CD14-positive monocyte (primary cell): Measurements from ENCODE around the gene RAVER1. TPM values are rescaled to one million over a fixed set of nuclear protein-coding genes. Genes with fewer than 3 reads are reported as not detected.
A peak's percentile ranks its signal among the peaks of the same experiment; 100 is the strongest.

Experiments
- DNase-seq, 3 donors: peaks; one replicate each; pipeline ENCODE4 v3.0.0-alpha.2; 2011 to 2022
- H2AFZ ChIP-seq: 2 replicates; pipeline ENCODE4 v1.6.0; 2012; ENCODE audit warnings: mild to moderate bottlenecking, low read depth, low read length, inconsistent platforms; ENCODE audit not compliant: insufficient read depth, poor library complexity, severe bottlenecking
- H3K27ac ChIP-seq, 2 donors: 1 replicate in 1 of 2; 2 replicates in 1 of 2; pipeline ENCODE4 v1.5.1; 2012 to 2013; ENCODE audit warnings: low read length in 2 of 2, control low read depth in 1 of 2, inconsistent platforms in 1 of 2, low read depth in 1 of 2, mild to moderate bottlenecking in 1 of 2
- H3K27me3 ChIP-seq, 2 donors: one replicate each; pipeline versions ENCODE4 v1.6.0 to v1.6.1; 2011 to 2013; ENCODE audit warnings: low read length in 2 of 2; ENCODE audit not compliant: control insufficient read depth in 2 of 2, insufficient read depth in 2 of 2
- H3K36me3 ChIP-seq, 2 donors: replicated peaks in 1 of 2; 1 replicate in 1 of 2; 2 replicates in 1 of 2; pipeline versions ENCODE4 v1.5.1 to v1.6.1; 2012 to 2013; ENCODE audit warnings: low read length in 2 of 2, control low read depth in 1 of 2, inconsistent platforms in 1 of 2, mild to moderate bottlenecking in 1 of 2; ENCODE audit not compliant: insufficient read depth in 2 of 2, control insufficient read depth in 1 of 2
- H3K4me1 ChIP-seq, 2 donors: 1 replicate in 1 of 2; 2 replicates in 1 of 2; pipeline versions ENCODE4 v1.5.1 to v1.6.1; 2012 to 2013; ENCODE audit warnings: low read length in 2 of 2, control low read depth in 1 of 2, inconsistent platforms in 1 of 2, mild to moderate bottlenecking in 1 of 2, moderate library complexity in 1 of 2; ENCODE audit not compliant: insufficient read depth in 2 of 2, control insufficient read depth in 1 of 2
- H3K4me2 ChIP-seq: replicated peaks from 2 replicates; pipeline ENCODE3; 2012; ENCODE audit warnings: low read length, moderate library complexity, mild to moderate bottlenecking; ENCODE audit not compliant: poor library complexity, severe bottlenecking; ENCODE audit errors: extremely low read depth
- H3K4me3 ChIP-seq, 3 experiments: fragments of 200-600 bp in 1 of 3; sonication (generic) in 1 of 3; replicated peaks in 1 of 3; 1 replicate in 2 of 3; 2 replicates in 1 of 3; pipeline ENCODE4 v1.5.1; 2011 to 2013; ENCODE audit warnings: low read length in 3 of 3, mild to moderate bottlenecking in 3 of 3, control low read depth in 2 of 3, low read depth in 2 of 3, inconsistent platforms in 1 of 3, moderate library complexity in 1 of 3
- H3K79me2 ChIP-seq: 2 replicates; pipeline ENCODE4 v1.6.0; 2012; ENCODE audit warnings: mild to moderate bottlenecking, control low read depth, inconsistent platforms, low read length, moderate library complexity; ENCODE audit not compliant: insufficient read depth
- H3K9ac ChIP-seq: 2 replicates; pipeline ENCODE4 v1.6.0; 2017; ENCODE audit warnings: low read length, mild to moderate bottlenecking; ENCODE audit not compliant: insufficient read depth, poor library complexity, severe bottlenecking
- H3K9me3 ChIP-seq, 2 donors: replicated peaks in 1 of 2; 1 replicate in 1 of 2; 2 replicates in 1 of 2; pipeline versions ENCODE4 v1.5.1 to v1.6.1; 2012 to 2013; ENCODE audit warnings: low read length in 2 of 2, control low read depth in 1 of 2; ENCODE audit not compliant: control insufficient read depth in 1 of 2, insufficient read depth in 1 of 2
- H4K20me1 ChIP-seq: 2 replicates; pipeline ENCODE4 v1.6.0; 2012; ENCODE audit warnings: mild to moderate bottlenecking, low read length, control low read depth, moderate library complexity; ENCODE audit not compliant: insufficient read depth
- H3K27ac Mint-ChIP-seq, 7 donors: one replicate each; pipeline ENCODE4 v1.8.0; 2020; ENCODE audit warnings: mild to moderate bottlenecking in 7 of 7, mixed read lengths in 7 of 7, moderate library complexity in 6 of 7, inconsistent platforms in 2 of 7
- H3K27me3 Mint-ChIP-seq, 3 donors: one replicate each; pipeline ENCODE4 v1.8.0; 2021 to 2022; ENCODE audit warnings: low read depth in 3 of 3, mild to moderate bottlenecking in 3 of 3, mixed read lengths in 3 of 3, moderate library complexity in 3 of 3, inconsistent platforms in 1 of 3
- H3K36me3 Mint-ChIP-seq, 2 donors: one replicate each; pipeline ENCODE4 v1.8.0; 2020; ENCODE audit warnings: mixed read lengths in 2 of 2, inconsistent platforms in 1 of 2, mild to moderate bottlenecking in 1 of 2
- H3K4me1 Mint-ChIP-seq: one replicate; pipeline ENCODE4 v1.8.0; 2020; ENCODE audit warnings: mild to moderate bottlenecking, mixed read lengths
- H3K4me3 Mint-ChIP-seq, 2 donors: one replicate each; pipeline ENCODE4 v1.8.0; 2020; ENCODE audit warnings: mild to moderate bottlenecking in 2 of 2, mixed read lengths in 2 of 2, moderate library complexity in 1 of 2
- H3K9me3 Mint-ChIP-seq, 7 donors: one replicate each; pipeline ENCODE4 v1.8.0; 2020 to 2022; ENCODE audit warnings: mixed read lengths in 7 of 7, mild to moderate bottlenecking in 6 of 7, moderate library complexity in 6 of 7, inconsistent platforms in 2 of 7
- CTCF ChIP-seq: fragments of 200-600 bp; IDR thresholded peaks from one replicate; pipeline ENCODE4 v1.8.0; 2022; ENCODE audit warnings: antibody characterized with exemption, mild to moderate bottlenecking
- WGBS: methylation state at CpG from one replicate; pipeline ENCODE4 v1.1.5; 2013; ENCODE audit warnings: missing lambda C conversion rate; ENCODE audit not compliant: insufficient coverage; 5-methylcytosine and 5-hydroxymethylcytosine counted together
- intact Hi-C, 2 donors: fragments of 100-400 bp; cut with micrococcal nuclease; formaldehyde crosslinking; loops; one replicate each; pipeline versions ENCODE4 v1.15.0 to v1.15.1; 2023
- polyA plus RNA-seq, 3 donors: library from polyadenylated mRNA; depleted of rRNA in 1 of 3; unstranded in 2 of 3; stranded (reverse) in 1 of 3; fragments of 300-500 nt in 2 of 3; fragments of >200 nt in 1 of 3; fragmentation: Illumina TruSeq in 2 of 3; gene quantifications; 1 replicate in 2 of 3; 2 replicates in 1 of 3; pipeline ENCODE4 v1.2.3, GENCODE V29; 2012 to 2021

Gene RAVER1
- polyA plus RNA-seq, 3 donors: 6.0 to 20.7 (median 9.0) TPM

- no peak for TF ChIP-seq CTCF
- H3K4me3 Mint-ChIP-seq: no peak overlapping the region
- intact Hi-C loops: no loop called here
- Histone ChIP-seq H3K27me3 (no peaks in the 10 kb centered on the region), H3K4me1 (no peaks in the 10 kb centered on the region), H3K27ac (no peak overlapping the region), H3K79me2 (peaks cover 9% of the 10 kb centered on the region), H2AFZ (no peak overlapping the region), H3K4me2 (no peak overlapping the region), H3K36me3 (peaks cover 83 to 91% of the 10 kb centered on the region in 2 donors), H3K4me3 (no peak overlapping the region), H4K20me1 (peaks cover 22% of the 10 kb centered on the region), H3K9ac (no peak overlapping the region), H3K9me3 (no peaks in the 10 kb centered on the region)
- no peak for DNase-seq
- H3K4me1 Mint-ChIP-seq: no peaks in the 10 kb centered on the region
- peaks cover 0 to 7% (median 0%) of the 10 kb centered on the region in 7 donors for H3K9me3 Mint-ChIP-seq
- no peaks in the 10 kb centered on the region for H3K27me3 Mint-ChIP-seq
- H3K36me3 Mint-ChIP-seq: peaks cover 64 to 90% of the 10 kb centered on the region in 2 donors
- peak overlapping the region in 4 of 7 donors; percentile 55 to 75 (median 62) for H3K27ac Mint-ChIP-seq
- 97% methylated on average over 28 of the region's 32 CpGs for WGBS
Measured at GRCh38 chr19:10353793-10354391, 20.6 kb upstream of the RAVER1 start.

- Histone ChIP-seq H3K4me2 (no peak overlapping the region), H3K9me3 (no peaks in the 10 kb centered on the region), H3K79me2 (peaks cover 9% of the 10 kb centered on the region), H3K4me1 (no peaks in the 10 kb centered on the region), H4K20me1 (peaks cover 22% of the 10 kb centered on the region), H3K4me3 (no peak overlapping the region), H3K36me3 (peaks cover 75 to 82% of the 10 kb centered on the region in 2 donors), H3K9ac (no peak overlapping the region), H3K27ac (peak overlapping the region in 1 of 2 donors; percentile 36), H2AFZ (no peak overlapping the region), H3K27me3 (no peaks in the 10 kb centered on the region)
- H3K27ac Mint-ChIP-seq: peak overlapping the region in 3 of 7 donors; percentile 54 to 61 (median 55)
- H3K27me3 Mint-ChIP-seq: no peaks in the 10 kb centered on the region
- H3K4me1 Mint-ChIP-seq: no peaks in the 10 kb centered on the region
- H3K9me3 Mint-ChIP-seq: peaks cover 0 to 7% (median 0%) of the 10 kb centered on the region in 7 donors
- DNase-seq: no peak
- H3K4me3 Mint-ChIP-seq: no peak overlapping the region
- intact Hi-C loops: no loop called here
- no peak for TF ChIP-seq CTCF
- H3K36me3 Mint-ChIP-seq: peaks cover 60 to 88% of the 10 kb centered on the region in 2 donors
- WGBS: 98% methylated on average over 63 of the region's 63 CpGs
Measured at GRCh38 chr19:10352764-10353671, 19.7 kb upstream of the RAVER1 start.
